ENCODE measurements around the gene TSPOAP1. TPM values are rescaled to one million over a fixed set of nuclear protein-coding genes. Genes with fewer than 3 reads are reported as not detected.

Gene TSPOAP1
- total RNA-seq, 1 donor from 2014 or later, result 3.5 TPM

DNA sequence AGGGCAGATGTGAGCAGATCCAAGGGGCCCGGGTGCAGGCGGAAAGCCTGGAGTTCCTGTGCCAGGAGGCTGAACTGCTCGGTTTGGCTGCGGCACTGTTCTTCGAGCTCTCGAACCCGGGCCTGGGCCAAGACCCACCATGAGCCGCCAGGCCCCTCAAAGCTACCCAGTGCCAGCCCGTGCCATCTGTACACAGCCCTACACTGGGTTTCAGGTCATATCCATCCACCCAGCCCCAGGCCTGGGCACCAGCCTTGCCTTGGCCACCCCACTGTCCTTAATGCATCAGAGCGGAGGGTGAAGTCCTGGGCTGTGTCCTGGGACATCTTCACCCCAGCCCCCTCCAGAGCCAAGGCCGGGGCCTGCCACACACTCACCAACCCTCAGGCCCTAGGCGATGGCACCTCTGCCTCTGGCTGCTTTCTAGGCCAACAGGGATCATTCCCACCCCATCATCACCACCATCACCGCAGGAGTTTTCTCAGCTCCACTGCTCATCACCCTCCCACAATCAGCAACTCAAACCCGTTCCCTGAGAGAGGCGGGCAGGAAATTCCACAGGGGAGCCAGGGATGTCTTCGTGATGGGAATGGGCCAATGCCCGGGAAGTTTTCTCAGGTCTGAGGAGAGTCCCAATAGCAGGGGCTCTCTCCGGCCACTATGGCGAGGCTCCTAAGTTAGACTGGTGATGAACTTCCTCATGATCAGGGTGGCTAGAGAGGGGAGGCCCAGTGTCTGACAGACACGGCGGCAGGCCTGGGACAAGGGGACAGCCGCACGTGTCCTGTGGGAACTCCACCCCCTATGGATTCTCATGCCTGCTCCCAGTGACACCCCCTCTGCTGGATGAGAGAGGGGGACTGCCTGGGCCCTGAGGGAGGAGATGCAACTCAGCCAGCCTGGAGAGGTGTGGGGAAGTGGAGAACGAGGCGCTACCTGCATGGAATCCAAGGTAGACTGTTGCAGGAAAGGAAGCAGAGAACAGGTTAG is 9.1 kb downstream of the TSPOAP1 start:
- no peak for DNase-seq (ENCODE audit: low read depth)
- H3K4me3 ChIP-seq (ENCODE audit: low read depth, low read length), result no peak overlapping the region
- TF ChIP-seq, protein P1, sequence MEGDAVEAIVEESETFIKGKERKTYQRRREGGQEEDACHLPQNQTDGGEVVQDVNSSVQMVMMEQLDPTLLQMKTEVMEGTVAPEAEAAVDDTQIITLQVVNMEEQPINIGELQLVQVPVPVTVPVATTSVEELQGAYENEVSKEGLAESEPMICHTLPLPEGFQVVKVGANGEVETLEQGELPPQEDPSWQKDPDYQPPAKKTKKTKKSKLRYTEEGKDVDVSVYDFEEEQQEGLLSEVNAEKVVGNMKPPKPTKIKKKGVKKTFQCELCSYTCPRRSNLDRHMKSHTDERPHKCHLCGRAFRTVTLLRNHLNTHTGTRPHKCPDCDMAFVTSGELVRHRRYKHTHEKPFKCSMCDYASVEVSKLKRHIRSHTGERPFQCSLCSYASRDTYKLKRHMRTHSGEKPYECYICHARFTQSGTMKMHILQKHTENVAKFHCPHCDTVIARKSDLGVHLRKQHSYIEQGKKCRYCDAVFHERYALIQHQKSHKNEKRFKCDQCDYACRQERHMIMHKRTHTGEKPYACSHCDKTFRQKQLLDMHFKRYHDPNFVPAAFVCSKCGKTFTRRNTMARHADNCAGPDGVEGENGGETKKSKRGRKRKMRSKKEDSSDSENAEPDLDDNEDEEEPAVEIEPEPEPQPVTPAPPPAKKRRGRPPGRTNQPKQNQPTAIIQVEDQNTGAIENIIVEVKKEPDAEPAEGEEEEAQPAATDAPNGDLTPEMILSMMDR (conservative IDR thresholded peaks at IDR 0.05; ENCODE audit: low read depth, low read length), result no peak

DNA sequence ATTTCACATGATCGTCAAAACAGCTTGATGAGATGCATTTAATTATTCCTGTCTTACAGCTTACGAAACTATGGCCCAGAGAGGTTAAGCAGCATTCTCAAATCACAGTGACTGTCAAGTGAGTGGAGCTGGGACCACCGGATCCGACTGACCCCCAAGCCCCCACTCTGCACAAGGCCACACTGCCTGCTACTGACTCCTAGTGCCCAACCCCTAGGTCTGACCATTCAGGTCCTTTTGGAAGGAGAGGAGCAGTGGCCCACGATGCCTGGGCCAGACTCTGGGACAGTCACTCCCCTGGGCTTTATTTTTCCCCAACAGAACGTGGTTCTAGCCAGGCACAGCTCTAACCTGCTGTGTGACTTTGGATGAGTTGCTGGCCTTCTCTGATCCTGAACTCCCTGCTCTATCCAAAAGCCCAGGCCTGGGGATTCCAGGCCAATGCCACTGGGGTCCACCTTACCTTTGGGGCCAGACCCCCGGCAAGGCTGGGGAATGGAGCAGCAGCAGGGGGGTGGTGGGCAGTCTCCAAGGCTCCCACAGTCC is 9.9 kb downstream of the TSPOAP1 start:
- TF ChIP-seq, protein P1 (conservative IDR thresholded peaks at IDR 0.05; ENCODE audit: low read depth, low read length), result no peak
- DNase-seq (ENCODE audit: low read depth), result no peak
- H3K4me3 ChIP-seq (ENCODE audit: low read depth, low read length), result no peak overlapping the region

DNA sequence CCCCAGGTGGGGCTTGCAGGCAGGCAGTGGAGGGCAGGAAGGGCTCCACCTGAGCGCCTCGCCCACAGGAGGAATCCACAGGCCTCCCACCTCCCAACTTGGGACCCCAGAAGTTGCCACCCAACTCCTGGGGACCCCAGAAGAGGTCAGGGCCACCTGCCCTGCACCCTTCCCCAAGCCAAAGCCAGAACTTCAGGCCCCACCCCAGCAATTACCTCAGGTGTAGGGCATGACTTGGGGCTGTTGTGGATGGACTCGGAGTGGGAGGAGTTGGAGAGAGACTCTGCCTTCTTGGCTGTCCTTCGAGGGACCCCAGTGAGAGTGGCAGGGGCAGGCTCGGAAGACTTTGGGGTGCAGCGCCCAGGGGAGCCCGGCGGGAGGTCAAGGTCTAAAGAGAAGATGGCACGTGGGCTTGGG is 10.5 kb downstream of the TSPOAP1 start:
- TF ChIP-seq, protein P1 (conservative IDR thresholded peaks at IDR 0.05; ENCODE audit: low read depth, low read length), result no peak
- DNase-seq (ENCODE audit: low read depth), result no peak
- no peak overlapping the region for H3K4me3 ChIP-seq (ENCODE audit: low read depth, low read length)

DNA sequence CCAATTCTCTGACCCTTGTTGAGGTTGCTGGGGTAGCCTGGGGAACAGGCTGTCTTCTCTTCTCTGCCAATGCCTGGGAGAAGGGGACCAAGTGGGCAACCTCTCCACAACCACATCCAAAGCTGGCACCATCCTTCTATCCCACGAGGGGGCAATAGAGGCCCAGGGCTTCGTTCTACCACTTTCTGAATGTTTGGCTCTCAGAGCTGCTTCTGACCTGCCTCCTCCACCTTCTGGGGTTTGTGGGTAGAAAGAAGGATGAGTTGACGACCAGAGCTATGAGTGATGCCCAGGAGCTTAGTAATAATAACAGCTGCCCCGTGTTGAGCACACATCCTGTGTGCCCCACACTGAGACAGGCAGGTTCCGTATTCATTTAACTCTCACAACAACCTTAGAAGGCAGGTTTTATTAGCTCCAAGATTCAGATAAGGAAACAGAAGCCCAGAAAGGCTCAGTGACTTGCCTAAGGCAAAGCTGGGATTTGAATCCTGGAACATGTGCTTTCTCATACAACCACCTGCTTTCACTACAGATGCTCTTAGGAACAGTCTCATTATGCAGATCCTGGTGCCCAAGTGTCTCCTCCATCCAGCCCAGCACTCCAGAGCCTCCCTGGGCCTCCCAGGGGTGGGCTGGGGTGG is 11.1 kb downstream of the TSPOAP1 start:
- TF ChIP-seq, protein P1 (conservative IDR thresholded peaks at IDR 0.05; ENCODE audit: low read depth, low read length), result peak; percentile 87
- no peak for DNase-seq (ENCODE audit: low read depth)
- H3K4me3 ChIP-seq (ENCODE audit: low read depth, low read length), result no peak overlapping the region

- DNase-seq (ENCODE audit: low read depth), result no peak
- H3K4me3 ChIP-seq (ENCODE audit: low read depth, low read length), result no peak overlapping the region
- TF ChIP-seq, protein P1 (conservative IDR thresholded peaks at IDR 0.05; ENCODE audit: low read depth, low read length), result no peak
These were observed 12.2 kb downstream of the TSPOAP1 start for GRCh38 chr17:58316260-58316960.

- TF ChIP-seq, protein P1 (conservative IDR thresholded peaks at IDR 0.05; ENCODE audit: low read depth, low read length), result no peak
- DNase-seq (ENCODE audit: low read depth), result no peak
- H3K4me3 ChIP-seq (ENCODE audit: low read depth, low read length), result no peak overlapping the region
These were observed 12.8 kb downstream of the TSPOAP1 start for GRCh38 chr17:58315750-58316149.

All from epithelial cell of proximal tubule (primary cell).